HEK293 (cell line): ENCODE data around the gene DOK3.

ENCODE experiments used
- CTCF ChIP-seq: fragments of 450-650 bp; formaldehyde crosslinking; IDR thresholded peaks from 2 replicates; pipeline ENCODE4 v1.5.1; 2016; ENCODE audit warnings: missing biosample characterization, missing genetic modification characterization
- REST ChIP-seq: fragments of 450-650 bp; formaldehyde crosslinking; IDR thresholded peaks from 2 replicates; pipeline ENCODE4 v1.5.1; 2016; ENCODE audit warnings: missing biosample characterization, missing genetic modification characterization
- ZIC2 ChIP-seq: fragments of 450-650 bp; formaldehyde crosslinking; IDR thresholded peaks from 2 replicates; pipeline ENCODE4 v1.5.1; 2016; ENCODE audit warnings: missing biosample characterization, missing genetic modification characterization
- ZNF626 ChIP-seq: fragments of 450-650 bp; sonication (Bioruptor Pico); formaldehyde crosslinking; IDR thresholded peaks from 2 replicates; pipeline ENCODE4 v1.5.1; 2018; ENCODE audit warnings: missing biosample characterization, missing genetic modification characterization, inconsistent platforms

- TF ChIP-seq REST (tag by site-specific recombination) (no peak), CTCF (tag by site-specific recombination) (no peak), ZIC2 (tag by site-specific recombination) (no peak), ZNF626 (no peak)
These were observed 19.9 kb upstream of the DOK3 start for GRCh38 chr5:177529247-177530203.
